ENCODE results near the gene EPHB2.
"Not testable (repeated sequence)": the region's sequence is repeated elsewhere in the genome, so short reads cannot be mapped to it uniquely, and the experiment has no call there.

Gene EPHB2

DNA sequence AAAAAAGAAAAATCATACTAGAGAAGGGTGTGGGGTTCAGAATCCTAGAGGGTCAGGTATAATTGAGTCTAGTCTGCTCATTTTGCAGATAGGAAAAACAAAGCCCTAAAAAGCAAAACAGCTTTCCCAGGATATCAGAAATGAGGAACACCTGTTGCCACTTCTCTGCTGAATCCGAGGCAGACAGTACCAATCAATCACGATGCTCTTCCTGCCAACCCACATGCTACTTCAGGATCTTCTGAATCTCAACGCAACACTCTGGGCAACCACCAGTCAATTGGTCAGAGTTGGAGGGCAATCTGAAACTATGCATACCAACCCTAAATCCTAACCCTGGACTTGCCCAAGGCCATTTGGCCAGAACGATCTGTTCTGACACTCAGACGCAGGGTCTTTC, 128.3 kb downstream of the EPHB2 start:
- DNase-seq (ENCODE audit: low spot score): no peak

DNA sequence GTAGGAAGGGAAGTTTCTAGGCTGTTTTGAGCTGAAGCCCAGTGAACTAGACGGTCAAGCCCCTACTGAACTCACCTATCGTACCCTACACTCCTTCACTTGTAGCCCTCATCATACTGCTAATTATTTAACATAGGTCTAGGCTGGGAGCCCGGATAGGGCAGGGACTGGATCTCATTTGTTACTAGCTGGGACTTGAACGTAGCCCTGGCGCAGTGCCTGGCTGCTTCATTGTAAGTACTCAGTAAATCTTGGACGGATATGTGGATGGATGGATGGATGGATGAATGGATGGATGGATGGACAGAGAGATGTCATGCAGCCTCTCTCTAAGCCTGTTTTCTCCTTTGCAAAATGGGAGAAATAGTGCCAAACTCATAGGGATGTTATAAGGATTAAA, 129.2 kb downstream of the EPHB2 start:
- DNase-seq (ENCODE audit: low spot score): no peak

DNA sequence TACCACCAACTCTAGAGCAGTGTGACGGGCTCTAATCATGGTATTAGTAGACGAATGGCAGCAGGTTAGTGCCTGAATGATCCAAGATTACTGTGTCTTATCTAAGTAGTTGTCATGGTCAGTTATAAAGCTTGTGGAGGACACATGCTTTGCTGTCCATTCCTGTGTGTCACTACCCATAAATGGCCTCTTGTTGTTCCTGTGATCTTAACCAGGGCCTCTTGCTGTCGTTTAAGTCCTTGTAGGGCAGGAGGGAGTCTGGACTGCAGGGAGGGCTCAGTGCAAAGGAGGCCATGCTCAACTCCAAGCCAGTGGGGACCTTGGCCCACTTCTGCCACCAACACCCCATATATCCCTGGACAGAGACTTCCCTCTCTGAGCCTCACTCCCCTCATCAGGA, 130.5 kb downstream of the EPHB2 start:
- DNase-seq (ENCODE audit: low spot score): no peak

DNA sequence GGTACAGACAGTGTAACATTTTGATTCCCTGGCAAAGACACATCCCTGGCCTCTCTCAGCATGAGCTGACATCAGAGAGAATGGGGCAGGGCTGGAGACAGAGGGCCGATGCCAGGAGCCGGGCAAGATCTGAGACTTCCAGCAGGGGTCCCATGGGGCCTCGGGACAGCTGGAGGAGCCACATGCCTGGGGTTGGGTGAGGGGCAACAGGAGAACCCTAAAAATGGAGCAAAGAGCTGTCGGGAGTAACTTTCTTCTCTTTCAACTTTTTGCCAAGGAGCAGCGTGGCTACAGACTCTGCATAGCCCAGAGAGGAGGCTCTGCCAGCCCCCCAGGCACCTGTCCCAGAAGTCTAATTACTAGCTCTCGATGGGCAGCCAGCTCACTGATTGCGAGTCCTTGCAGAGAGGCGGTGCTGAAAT, 131.2 kb downstream of the EPHB2 start:
- no peak for DNase-seq (ENCODE audit: low spot score)

- DNase-seq (ENCODE audit: low spot score): not testable (repeated sequence)
These were observed 133.0 kb downstream of the EPHB2 start for GRCh38 chr1:22843441-22844183.

DNA sequence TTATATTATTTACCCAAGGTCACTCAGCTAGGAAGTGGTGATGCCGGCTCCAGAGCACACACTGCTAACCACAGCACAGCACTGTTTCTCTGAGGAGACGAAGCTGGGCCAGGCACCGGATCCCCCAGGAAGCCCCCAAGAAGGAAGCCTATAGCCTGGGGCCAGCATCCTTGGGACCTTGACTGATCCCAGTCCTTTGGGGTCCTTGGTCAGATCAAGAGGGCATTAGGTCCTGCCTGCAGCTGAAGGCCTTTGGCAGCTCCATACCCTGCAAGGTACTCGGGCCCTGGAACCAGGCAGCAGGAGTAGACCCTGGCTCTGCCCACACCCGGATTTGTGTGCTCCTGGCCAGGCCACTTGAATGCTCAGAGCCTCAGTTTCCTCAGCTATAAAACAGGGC, 134.0 kb downstream of the EPHB2 start:
- DNase-seq (ENCODE audit: low spot score): no peak

- no peak for DNase-seq (ENCODE audit: low spot score)
These were observed 134.8 kb downstream of the EPHB2 start for GRCh38 chr1:22845398-22845935.

DNA sequence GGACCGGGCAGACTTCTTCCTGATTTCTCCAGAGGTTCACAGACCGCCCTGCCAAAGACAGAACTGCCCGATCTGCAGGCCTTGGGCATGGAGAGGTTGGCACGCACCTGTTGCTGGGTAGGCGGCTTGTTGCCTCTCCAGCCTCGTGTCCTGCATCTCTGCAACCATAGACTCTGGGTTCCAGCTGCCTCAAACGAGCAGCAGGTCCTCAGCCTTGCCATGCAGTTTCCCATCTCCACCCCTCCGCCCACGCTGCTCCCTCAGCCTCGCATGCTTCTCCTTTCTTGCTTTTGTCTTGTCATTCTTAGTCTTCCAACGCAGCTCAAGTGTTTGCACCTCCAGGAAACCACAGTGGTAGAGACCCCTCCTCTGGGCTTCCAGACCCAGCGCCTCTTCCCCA, 135.8 kb downstream of the EPHB2 start:
- no peak for DNase-seq (ENCODE audit: low spot score)

- no peak for DNase-seq (ENCODE audit: low spot score)
These were observed 136.6 kb downstream of the EPHB2 start for GRCh38 chr1:22847249-22847648.

DNA sequence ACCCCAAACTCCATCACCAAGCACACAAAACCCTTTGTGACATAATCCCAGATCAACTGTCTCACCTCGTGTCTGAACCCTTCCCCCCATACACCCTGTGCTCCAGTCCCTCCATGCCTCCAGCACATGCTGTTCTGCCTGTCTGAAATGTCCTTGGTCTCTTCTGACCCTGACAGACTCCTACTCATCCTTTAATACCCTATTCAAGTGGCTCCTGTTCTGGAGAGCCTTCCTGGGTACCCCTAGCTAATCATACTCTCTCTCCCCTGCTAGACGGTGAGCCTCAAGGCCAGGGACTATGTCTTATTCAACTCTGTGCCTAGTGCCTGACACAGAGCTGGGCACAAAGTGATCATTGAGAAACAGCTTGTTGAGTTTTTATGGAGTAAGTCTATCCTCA, 137.1 kb downstream of the EPHB2 start:
- no peak for DNase-seq (ENCODE audit: low spot score)

- DNase-seq (ENCODE audit: low spot score): no peak
These were observed 137.8 kb downstream of the EPHB2 start for GRCh38 chr1:22848405-22848804.

- no peak for DNase-seq (ENCODE audit: low spot score)
These were observed 139.1 kb downstream of the EPHB2 start for GRCh38 chr1:22849770-22850169.

GRCh38 chr1:22850281-22850680, 139.6 kb downstream of the EPHB2 start:
- DNase-seq (ENCODE audit: low spot score): no peak

DNA sequence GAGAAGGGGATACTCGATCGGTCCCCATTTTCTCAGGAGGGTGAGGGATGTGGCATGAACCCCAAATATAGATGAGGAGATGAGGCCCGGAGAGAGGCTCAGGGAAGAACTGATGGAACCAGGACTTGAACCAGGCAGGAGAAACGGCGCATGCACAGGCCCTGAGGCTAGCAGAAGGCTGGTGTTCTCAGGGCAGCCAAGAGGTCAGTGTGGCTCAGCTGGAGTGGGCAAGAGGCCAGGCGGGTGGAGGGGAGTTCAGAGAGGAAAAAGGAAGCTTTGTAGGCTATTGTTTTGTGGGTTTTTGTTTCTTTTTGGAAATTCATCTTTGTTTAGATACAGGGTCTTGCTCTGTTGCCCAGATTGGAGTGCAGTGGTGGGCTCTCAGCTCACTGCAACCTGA, 140.0 kb downstream of the EPHB2 start:
- DNase-seq (ENCODE audit: low spot score): no peak

- DNase-seq (ENCODE audit: low spot score): no peak
These were observed 140.9 kb downstream of the EPHB2 start for GRCh38 chr1:22851517-22851916.

DNA sequence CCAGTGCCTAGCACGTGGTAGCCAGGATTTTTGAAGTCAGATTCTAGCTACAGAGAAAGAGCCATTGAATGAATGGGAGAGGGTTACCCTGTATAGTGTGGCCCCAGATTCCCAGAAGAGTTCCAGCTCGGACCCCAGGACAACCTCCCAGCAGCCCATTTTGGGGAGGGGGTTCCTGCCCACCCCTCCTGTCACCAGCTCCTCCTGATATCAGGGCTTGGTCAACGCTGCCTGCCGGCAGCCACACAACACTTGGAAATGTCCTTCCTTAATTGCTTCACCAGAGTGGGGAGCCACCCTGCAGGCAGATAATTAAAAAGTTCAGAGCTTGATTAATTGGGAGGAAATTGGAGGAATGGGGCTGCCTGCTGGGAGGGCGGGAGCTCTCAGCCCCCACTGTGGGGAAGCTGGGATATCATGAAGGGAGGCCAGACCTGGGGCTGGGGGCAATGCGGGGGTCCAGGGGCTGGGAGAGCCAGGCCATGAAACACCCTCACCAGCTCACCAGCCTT, 141.6 kb downstream of the EPHB2 start:
- DNase-seq (ENCODE audit: low spot score): no peak

DNA sequence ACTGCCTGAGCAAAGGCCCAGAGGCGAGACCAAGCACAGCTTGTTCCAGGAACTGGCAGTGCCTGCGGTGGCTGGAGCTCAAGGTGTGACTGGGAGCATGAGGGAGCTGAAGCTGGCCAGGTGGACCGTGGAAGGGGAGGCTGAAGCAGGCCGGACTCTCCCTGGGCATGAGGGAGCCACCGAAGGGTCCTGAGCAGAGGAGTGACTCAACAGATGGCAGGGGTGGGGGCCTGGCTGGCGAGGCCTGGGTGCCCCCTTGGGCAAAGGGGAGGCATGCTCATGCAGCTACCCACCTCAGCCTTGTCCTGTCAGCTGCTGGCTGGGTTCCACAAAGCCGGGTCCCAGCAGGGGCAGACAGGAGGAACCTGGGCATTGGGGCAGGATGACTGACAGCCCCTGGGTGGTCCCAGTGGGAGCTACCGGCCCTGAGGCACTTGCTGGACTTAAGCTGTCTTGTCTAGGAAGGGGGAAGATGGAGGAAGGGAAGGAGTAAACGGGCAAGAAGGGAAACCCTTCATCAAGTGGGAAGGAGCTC, 143.1 kb downstream of the EPHB2 start:
- DNase-seq (ENCODE audit: low spot score): no peak

GRCh38 chr1:22854688-22855565, 144.3 kb downstream of the EPHB2 start:
- DNase-seq (ENCODE audit: low spot score): no peak

DNA sequence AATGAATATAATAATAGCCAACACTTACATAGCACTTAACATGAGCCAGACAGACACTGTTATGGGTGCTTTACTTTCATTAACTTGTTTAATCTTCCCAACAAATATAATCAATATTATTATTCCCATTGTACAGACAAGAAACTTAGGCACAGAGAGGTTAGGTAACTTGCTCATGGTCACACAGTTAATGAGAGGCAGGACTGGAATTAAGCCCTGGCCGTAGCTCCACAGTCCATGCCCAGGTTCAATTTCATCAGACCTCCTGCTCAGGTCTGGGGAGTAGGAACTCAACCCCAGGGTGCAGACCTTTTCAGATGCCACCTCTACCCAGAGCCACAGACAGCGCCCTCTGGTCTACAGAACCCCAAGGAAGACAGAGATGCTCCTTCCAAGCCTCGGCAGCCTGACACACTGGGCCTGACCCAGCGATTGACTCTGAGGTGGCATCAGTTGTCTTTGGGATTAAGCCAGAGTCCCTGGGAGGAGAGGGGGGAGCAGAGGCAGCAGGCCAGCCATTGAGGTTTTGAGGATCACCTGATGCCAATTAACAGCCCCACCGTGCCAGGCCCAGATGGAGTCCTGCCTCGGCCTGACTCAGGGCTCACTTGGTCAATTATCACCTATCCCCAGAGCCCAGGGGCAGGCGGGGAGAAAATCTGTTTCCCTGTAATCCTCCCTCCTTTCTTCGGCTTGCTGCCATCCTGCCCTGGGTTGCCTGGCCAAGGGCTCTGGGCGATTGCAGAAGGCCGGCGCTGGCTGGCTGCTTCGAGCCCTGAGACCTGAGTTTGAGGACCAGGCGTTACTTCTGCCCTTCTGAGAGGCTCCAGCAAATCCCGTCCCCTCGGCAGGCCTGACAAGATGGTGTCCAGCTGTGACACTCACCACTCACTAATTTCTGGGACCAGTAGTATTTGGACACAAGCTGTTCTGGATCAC, 145.3 kb downstream of the EPHB2 start:
- DNase-seq (ENCODE audit: low spot score): peak; percentile 48

DNA sequence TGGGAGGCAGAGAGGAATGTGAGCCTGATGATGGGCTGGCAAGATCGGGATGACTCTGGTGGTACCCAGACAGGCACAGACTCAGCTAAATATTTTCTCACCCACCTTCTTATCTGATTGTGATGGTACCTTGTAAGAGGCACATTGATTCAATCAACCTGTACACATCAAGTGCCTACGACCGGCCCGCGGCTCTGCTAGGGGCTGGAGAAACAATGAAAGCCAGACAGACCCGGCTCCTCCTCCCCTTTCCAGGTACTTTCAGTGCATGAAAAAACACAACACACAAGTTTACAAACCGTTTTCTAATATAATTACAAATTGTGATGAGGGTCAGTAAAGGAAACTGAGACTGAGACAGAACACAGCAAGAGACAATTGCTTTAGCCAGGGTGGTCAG, 147.0 kb downstream of the EPHB2 start:
- DNase-seq (ENCODE audit: low spot score): no peak

DNA sequence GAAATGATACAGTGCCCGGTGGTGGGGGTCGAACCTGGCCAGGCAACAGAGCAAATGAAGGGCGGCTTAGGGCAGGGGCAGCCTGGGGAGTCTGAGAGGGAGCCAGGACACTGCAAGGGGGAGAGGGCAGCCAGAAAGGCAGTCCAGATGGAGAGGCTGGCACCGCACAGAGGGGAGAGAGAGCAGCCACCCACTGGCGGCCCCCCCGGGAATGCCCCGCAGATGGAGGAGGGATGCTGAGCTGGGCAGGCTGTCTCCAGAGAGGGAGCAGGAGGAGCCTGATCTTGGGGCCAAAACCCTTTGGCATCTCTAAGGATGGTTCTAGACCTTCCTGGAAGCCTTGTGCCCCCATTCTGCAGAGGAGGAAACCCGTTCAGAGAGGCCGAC, 149.8 kb downstream of the EPHB2 start:
- no peak for DNase-seq (ENCODE audit: low spot score)

Data from D341Med (cell line).